GM19023 (cell line): ENCODE results near the gene STXBP1.
A peak's percentile ranks its signal among the peaks of the same experiment; 100 is the strongest.

ENCODE experiments used
- ATAC-seq: cut with Tn5 transposase; IDR thresholded peaks from one replicate; pipeline ENCODE4 v1.9.1; 2021; ENCODE audit warnings: mild to moderate bottlenecking, moderate library complexity; ENCODE audit not compliant: unreplicated experiment

STXBP1 gene

DNA sequence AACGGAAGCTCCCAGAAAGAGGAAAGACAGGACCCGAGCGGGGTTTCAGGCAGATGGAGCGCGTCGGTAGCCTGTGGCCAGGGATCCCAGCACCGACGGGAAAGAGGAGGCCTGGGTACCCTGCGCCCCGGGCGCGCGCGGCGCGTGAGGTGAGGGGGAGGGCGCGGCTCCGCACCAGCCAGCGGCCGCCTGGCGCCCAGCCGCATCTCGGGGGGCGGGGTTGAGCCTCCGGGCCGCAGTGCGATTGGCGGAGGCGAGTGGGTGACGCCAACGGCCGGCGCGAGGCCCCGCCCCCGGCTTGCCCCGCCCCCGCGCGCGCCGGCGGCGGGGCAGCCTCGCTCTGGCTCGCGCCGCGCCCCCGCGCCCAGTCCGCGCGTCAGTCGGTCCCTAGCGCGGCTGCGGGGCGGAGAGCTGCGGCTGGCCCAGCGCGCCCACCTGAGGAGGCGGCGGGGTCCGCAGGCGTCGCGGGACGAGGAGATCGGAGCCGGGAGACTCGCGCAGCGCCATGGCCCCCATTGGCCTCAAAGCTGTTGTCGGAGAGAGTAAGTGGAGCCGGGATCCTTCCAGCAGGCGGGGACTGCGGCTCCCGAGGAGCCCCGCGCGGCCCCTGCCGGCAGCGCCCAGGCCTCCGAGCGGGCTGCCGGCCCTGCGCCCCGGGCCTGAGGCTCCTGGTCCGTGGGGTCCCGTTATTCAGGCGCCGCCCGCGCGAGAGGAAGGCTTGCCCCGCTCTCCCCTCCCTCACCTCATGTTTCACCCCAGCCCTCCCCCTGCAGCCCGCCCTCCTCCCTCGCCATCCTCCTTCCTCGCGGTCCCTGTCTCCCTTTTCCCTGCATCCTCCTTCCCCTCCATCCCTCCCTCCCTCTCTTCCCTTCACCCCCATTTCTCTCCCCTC is at the start of gene STXBP1:
TSS of gene STXBP1 (plus strand) at position 379 of the 892 bp plus-strand sequence. CDS start at position 506, 127 bp downstream.
- peak; percentile 85 for ATAC-seq

DNA sequence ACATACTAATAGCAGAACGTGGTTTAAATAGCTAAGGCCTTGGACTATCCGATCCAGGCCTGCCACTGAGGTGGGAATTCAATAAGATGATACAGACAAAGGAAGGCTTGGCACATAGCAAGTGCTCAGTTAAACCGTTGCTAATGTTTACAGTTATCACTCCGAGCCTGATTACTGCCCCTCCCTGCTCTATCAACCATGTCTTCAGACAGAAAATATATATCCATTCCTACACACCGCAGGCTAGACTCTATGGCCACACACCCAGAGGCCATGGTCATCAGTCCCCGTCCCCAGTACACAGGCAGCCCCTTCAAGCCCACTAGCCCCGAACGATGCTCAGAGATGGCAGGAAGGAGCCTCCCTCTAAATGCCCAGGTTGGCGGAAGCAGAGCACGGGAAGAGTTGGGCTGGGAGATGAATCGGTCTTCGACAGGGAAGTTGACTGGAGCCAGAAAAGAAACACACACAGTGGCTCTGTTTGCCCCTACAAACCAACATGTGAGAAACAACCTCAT is 49.7 kb upstream of the STXBP1 start:
- ATAC-seq: no peak

DNA sequence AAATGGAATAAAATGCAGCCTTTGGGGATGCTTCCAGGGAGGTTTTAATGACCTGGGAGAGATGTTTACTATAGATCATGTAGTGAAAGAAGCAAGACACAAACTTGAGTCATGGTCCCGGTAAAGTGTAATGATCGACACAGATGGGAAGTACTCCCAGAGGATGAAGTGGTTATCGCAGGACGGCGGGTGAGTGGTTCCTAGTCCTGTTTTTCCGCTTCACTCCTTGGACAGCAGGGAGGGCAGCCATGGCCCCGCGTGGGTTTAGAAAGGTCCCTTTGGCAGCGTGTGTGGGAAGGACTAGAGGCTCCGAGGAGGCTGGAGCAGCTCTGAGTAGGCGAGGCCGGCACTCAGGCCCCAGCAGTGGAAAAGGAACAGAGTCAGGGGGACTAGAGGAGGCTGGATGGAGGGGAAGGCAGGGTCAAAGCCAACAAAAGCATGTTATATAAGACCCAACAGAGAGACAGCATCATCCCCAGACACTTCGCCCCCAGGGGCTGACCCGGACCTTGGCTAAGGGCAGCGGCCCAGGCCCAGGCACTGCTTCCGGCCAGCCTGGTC is 49.2 kb upstream of the STXBP1 start:
- ATAC-seq: no peak

DNA sequence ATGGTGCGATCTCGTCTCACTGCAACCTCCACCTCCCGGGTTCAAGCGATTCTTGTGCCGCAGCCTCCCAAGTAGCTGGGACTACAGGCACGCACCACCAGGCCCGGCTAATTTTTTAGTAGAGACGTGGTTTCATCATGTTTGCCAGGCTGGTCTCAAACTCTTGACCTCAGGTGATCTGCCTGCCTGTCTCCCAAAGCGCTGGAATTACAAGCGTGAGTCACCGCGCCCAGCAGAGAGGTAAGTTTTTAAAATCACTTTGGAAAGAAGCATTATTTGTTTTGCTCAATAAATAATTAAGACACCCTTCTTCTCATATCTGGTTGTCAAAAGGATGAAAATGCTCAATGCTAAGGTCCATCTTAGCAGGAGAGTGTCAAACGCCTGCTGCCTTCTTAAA is 48.5 kb upstream of the STXBP1 start:
- no peak for ATAC-seq

DNA sequence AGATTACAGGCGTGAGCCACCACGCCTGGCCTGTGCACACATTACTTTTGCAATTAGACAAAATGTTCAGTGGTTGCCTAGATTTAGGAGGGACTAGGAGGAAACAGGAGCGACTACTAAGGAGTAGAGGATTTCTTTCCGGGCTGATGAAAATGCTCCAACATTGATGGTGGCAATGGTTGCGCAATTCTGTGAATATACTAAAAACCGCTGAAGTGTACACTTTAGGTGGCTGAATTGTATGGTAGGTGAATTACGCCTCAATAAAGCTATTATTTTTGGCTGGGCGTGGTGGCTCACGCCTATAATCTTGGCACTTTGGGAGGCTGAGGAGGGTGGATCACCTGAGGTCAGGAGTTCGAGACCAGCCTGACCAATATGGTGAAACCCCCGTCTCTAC is 46.8 kb upstream of the STXBP1 start:
- ATAC-seq: no peak

DNA sequence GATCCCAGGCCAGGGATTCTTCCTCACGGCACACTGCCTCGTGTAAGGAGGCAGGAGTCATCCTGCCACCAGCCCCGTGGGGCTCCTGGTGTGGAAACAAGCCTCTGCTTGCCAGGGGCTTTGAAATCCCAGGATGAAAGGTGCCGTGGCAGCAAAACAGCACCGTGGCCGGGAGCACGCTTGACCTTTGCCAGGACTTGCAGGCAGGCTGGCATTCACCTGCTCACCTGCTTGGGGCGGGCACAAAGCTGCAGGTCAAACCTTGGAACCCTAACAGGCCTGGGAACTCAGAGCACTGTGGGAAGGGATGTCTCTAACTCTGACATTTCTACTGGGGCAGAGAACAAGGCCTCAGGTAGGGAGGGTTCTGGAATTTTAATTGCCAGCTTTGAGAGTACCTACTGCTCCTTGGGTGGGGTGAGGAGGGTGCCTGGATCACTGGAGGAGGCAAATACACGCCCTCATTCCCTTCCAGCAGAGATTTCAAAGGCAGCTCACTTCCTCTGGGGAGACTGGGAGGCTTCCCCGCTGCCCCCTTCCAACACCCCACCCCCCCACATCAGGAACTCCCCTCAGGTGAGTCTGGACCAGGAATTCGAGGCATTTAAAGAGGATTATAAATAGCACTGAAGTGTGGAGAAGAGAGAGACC is 45.6 kb upstream of the STXBP1 start:
- no peak for ATAC-seq

DNA sequence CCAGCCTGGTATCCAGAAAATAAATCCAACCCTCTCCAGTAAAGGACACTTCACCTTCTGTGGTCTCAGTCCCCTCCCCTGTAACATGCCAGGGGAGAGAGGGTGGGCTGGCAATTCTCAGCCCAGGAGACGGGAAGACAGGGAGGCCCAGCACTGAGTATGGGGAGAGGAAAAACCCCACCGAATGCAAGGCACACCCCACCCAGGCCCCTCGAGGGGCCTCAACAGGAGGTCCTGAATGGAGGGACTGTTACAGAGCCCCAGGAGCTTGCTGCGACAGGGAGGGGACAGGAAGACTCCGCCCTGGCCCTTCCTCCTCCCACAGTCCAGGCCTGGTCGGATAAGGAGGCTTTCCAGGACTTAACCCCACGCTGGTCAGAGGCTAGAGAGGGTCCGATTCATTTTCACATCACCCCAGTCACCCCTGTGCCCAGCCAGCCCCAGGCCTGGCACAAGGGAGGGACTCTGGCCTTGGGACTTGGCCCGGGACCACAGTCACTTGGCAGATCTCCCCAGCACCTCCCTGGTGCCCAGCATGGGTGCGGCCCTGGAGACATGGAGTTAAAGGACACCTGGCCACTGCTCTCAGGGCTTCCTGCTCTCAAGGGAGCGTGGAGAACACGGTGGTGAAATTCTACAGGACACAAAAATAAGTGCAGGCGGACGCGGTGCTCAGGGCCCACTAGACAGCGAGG is 44.9 kb upstream of the STXBP1 start:
- no peak for ATAC-seq

DNA sequence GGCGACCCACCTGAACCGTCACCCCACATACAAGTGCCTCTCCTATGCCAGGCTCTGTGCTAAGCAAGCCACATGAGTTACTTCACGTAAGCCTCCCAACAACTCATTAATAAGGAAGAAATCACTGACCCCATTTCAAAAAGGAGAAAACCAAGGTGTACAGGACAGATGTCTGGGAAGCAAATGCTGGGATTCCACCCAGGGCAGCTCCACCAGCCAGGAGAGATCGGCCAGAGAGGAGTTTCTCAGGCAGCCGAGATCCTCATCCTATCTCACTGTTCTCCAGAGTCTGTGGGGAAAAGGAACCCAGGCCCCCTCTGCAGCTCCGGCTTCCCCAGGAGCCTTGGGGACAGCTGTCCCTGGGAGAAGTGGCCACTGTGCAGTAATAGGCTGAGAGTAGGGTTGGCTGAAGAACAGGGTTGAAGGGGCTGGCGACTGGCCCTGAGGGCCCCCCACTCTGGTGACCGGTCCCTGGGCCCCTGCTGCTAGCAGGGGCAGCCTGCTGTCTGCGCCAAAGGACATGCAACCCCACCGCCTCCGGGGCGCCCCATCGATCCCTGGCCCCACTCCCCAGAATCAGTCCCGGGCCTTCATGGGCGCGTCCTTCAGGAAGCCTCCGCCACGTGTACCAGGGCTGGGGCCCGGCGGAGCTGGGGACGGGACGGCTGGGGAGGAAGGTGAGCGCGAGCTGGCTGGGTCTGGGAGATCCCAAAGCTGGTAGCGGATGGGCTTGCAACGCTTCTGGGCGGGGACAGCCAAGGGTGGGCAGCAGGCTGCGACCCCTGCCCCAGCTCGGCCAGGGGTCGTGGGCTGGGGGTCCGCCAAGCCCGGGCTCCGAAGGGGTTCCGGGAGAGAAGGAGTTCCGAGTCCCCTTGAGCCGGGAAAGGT is 44.1 kb upstream of the STXBP1 start:
- ATAC-seq: no peak

DNA sequence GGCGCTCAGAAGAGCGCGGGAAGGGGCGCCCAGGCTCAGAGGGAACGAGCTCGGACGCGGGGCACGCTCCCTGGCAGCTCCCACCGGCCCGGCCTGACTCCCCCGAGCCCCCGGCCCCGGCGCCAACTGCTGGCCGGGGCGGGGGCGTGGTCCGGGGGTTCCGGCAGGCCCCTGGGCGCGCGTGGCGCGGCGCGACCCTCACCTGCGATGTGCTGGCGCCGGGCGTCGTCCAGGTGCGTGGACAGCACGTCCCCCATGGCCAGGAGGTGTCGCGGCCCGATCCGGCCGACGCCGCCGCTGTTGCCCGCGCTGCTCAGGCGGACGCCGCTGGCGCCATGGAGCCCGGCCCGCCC is 43.5 kb upstream of the STXBP1 start:
- ATAC-seq: no peak

DNA sequence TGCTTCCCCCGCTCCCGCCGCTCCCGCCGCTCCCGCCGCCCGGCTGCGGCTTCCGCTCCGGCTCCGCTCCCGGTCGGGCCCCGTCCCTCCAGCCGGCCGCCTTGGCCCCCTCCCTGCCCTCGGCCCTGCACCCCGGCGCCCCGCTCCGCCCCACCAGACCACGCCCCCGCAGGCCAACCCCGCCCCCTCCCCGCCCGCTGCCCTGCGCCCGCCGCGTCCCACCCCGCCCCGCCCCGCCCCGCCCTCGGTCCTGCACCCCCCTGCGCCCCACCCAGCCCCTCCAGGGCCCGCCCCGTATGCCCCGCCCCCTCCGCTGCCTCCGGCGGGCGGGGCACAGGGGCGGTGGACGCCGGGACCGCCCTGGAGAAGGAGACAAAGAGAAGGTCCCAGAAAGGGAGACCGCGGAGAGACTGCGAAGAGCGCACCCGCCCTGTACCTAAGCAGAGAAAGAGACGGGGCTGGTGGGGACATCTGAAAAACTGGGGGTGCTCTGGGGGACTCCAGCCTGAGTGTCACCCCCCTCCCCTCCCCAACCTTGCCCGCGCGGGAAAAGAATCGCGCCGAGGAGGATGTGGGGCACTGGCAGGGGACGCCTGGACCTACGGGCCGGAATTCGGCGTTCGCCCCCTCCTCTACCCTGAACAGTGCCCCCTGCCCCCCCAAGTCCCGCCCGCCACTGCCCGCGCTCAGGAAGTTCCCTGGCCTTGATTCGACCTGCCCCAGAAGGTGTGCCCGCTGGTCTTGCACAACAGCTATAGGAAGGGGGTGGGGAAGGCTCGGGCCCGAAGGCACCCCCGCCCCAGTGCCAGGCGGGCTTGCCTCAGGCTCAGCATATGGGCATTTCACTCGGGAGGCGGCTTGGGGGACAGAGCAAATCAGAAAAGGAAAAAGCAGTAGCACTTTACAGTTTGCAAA is 42.8 kb upstream of the STXBP1 start:
- no peak for ATAC-seq

DNA sequence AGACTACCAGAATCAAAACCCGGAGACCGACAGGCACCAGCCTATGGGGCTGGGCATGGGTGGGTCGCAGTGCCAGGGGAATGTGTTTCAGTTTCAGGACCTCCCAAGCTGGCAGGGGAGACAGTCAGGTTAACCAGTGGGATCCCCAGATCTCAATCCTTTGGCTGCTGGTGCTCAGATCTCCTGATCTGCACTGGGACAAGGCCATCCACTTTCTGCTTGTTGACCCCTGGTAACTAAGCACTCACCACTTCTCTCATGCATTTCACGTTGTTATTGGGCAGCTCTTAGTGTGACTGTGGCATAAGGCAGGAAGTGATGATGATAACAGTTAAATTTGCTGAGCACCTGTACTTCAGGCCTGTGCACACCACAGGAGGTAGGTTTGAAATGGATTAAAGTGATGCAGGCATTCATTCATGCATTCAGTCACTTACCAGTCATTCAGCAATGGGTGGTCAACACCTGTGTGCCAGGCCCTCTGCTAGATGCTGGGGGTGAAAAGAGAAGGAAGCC is 42.1 kb upstream of the STXBP1 start:
- ATAC-seq: no peak

DNA sequence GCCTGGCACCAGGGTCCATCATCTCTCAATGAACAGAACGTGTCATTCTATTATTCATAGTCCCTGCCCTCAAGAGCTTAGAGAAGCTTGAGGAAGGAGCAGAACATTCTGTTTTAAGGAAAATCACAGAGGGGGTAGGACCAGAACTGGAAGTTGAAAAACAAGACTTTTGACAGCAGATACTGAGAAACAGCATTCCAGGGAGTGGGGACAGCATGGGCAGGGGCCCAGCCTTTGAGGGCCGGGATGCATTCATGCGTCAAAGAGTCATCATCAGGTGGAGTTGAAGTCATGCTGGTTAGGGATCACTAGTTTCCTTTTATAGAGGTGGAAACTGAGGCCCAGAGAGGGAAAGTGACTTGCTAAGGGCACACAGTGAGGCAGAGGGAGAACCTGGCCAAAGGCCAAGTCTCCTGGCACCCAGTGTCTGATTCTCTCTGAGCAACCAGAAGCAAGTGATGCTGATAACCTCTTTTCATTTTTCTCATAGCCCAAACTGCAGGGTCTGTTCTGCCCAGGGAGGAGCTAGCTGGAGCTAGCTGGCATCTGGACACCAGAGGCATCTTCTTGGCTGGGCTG is 41.5 kb upstream of the STXBP1 start:
- no peak for ATAC-seq

DNA sequence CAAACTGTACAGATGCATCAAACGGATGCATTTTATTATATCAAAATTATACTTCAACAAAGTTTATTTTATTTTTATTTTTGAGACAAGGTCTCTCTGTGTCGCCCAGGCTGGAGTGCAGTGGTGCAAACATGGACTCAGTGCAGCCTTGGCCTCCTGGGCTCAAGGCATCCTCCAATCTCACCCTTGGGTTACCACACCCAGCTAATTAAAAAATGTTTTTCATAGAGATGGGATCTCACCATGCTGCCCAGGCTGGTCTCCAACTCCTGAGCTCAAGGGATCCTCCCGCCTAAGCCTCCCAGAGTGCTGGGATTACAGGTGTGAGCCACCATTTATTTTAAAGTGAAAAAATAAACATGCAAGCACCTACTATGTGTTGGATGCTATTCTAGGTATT is 40.1 kb upstream of the STXBP1 start:
- ATAC-seq: no peak

DNA sequence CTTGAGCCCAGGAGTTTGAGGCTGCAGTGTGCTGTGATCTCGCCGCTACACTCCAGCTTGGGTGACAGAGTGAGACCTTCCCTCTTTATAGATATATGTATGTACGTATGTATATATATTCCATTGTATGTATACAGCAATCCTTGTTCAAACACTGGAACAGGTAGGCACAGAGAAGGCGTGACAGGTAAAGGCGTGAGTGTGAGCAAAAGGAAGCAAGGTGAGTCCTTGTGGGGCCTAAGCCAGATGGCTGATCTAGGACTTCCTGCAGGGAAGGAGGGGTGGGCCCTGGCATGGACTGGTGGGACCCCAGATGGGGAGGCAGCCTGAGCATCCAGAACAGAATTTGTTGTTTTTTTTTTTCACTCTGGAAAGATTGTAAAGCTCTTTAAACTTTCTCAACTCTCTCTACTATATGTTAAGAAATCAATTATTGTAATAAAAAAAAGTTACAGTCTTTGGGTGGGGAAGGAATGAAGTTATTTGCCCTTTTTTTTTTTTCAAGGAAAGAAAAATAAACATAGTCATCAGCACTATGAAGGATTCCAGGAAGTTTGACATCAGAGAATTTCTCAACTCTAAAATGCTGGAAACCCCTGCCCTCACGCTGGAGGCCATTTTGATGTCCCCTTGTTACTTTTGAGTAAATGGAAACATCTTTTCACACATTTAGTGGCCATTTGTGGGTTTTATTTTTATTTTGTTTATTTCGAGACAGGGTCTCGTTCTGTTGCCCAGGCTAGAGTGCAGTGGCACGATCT is 38.9 kb upstream of the STXBP1 start:
- no peak for ATAC-seq

DNA sequence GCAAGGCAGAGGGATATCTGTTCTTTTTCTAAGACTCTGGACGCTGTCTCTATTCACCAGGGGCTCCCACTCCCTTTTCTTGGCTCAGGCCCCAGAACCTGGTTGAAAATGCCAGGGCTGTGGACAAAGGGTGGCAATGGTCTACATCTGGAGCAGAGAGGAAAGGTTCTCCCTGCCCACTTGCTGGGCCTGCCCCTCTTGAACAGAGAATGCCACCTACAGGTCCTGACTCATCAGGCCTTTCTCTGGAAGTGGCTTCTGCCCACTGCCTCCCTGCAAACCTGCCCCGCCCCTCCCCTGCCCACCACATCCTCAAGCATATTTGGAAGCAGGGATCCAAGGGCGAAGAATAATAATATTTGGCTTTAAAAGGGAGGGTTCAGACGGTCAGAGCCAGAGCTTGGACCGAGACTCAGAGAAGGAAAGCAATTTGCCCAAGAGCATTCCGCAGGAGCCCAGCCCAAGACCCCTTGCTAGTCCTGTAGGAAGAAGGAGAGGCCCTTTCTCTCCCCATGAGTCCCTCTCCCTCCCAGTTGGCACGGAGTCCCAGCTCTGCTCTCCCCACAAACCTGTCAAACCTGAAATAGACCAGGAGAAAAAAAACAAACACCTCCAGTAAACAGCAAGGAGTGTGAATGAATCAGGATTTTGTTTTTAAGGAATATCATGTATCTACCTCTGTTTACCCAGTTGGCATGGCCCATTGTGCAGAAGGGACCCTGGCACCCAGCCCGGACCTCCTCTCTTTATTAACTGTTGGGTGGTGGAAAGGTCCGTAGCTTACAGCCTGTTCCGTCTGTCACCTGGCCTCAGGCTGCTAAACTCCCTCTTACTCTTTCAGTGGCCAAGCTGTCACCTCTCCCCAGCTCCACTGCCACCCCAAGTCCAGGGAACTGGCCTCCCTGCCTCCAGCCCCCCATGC is 37.7 kb upstream of the STXBP1 start:
- no peak for ATAC-seq

DNA sequence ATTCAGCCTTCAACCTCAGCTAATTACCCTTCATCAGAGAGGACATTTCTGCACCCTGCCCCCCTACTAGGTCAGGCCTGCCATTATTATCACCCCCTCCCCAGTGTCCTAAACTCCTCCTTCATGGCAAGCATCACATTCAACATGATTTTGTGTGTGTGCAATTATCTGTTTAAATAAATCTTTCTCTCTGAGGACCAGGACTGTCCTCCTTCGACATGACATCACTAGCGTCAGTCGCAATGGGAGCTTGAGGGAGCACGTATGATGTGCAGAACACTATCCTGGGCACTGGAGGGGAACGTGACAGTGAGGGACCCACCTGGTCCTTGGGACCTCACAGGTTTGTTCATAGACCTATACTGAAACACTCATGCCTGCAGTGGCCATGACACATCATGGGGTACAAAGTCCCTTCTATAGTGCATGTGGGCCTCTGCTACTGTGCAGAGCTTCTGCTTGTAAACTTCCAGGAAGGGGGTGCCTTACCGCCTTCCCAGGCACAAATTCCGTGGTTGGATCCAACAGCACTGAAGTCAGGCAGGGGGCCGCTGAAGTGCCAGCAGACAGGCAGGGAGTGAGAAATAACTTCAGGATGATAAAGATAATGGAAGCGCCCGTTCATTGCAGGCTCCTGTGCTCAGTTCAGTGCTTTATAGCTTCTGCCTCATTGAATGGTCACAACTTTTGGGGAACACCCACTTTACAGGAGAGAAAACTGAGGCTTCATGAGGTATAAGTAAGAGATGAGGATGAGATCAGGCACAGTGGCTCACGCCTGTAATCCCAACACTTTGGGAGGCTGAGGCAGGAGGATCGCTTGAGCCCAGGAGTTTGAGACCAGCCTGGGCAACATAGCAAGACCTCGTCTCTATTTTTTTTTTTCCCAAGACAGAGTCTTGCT is 36.0 kb upstream of the STXBP1 start:
- ATAC-seq: no peak
